Measurements from ENCODE around the gene SLC24A3. TPM values are rescaled to one million over a fixed set of nuclear protein-coding genes. Genes with fewer than 3 reads are reported as not detected.

Gene SLC24A3
- total RNA-seq, 2 experiments from 2014 or later = not detected

DNA sequence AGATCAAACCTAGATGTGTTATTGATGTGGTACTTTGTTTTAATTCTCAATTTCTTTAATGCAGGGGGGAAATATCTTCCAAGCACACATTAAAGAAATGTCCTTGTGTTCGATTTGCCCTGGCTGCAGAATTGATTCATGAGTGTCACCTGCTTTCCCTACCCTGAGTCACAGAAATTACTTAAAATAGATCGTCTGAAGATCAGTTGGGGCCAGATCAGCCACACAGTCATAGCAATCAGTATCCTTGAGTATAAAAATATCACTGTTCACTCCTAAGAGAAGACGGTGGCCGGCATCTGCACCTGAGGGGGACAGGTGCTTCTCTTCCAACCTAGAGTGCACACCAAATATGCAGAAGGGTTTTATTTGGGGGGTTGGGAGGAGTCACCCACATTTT, 430.4 kb downstream of the SLC24A3 start:
- ChIA-PET POLR2A (no interaction called here), CTCF (ENCODE audit: unreplicated experiment) (no interaction called here)
- no peaks in the 10 kb centered on the region for H3K36me3 ChIP-seq (ENCODE audit: insufficient read depth, low read length)
- no peak overlapping the region for H2AFZ ChIP-seq (ENCODE audit: low read length)
- DNase-seq (ENCODE audit: low spot score) = no peak
- H3K4me1 ChIP-seq (ENCODE audit: insufficient read depth, low read length, poor library complexity, severe bottlenecking) = no peaks in the 10 kb centered on the region
- TF ChIP-seq EZH2phosphoT487 (IDR thresholded peaks at IDR 0.05; ENCODE audit: borderline replicate concordance, low read depth, low read length) = no peak
- no peak for TF ChIP-seq CTCF (conservative IDR thresholded peaks at IDR 0.05; ENCODE audit: low read length)
- H3K4me2 ChIP-seq (ENCODE audit: low read length) = no peak overlapping the region
- no peak overlapping the region for H3K27ac ChIP-seq (ENCODE audit: low read depth, low read length, poor library complexity, severe bottlenecking)
- BruUV-seq (replicated peaks) = no TSS peak
- H3K9me3 ChIP-seq (ENCODE audit: low read length) = no peaks in the 10 kb centered on the region
- H3K9me2 ChIP-seq (ENCODE audit: insufficient read depth, low read length) = no peaks in the 10 kb centered on the region
- H4K20me1 ChIP-seq (ENCODE audit: insufficient read depth, low read length) = no peaks in the 10 kb centered on the region
- no peak overlapping the region for H3K4me3 ChIP-seq (ENCODE audit: low read depth, low read length, poor library complexity, severe bottlenecking)
- intact Hi-C loops (cut with micrococcal nuclease; ENCODE audit: unreplicated experiment) = no loop called here
- no peaks in the 10 kb centered on the region for H3K79me2 ChIP-seq (ENCODE audit: insufficient read depth, low read depth, low read length)

- Histone ChIP-seq H3K36me3 (ENCODE audit: insufficient read depth, low read length) (no peaks in the 10 kb centered on the region), H3K79me2 (ENCODE audit: insufficient read depth, low read depth, low read length) (no peaks in the 10 kb centered on the region), H2AFZ (ENCODE audit: low read length) (no peak overlapping the region), H3K4me1 (ENCODE audit: insufficient read depth, low read length, poor library complexity, severe bottlenecking) (no peaks in the 10 kb centered on the region), H3K9me3 (ENCODE audit: low read length) (no peaks in the 10 kb centered on the region), H3K27ac (ENCODE audit: low read depth, low read length, poor library complexity, severe bottlenecking) (no peak overlapping the region), H3K9me2 (ENCODE audit: insufficient read depth, low read length) (no peaks in the 10 kb centered on the region), H3K4me3 (ENCODE audit: low read depth, low read length, poor library complexity, severe bottlenecking) (no peak overlapping the region), H3K4me2 (ENCODE audit: low read length) (no peak overlapping the region), H4K20me1 (ENCODE audit: insufficient read depth, low read length) (no peaks in the 10 kb centered on the region)
- DNase-seq (ENCODE audit: low spot score) = no peak
- TF ChIP-seq CTCF (conservative IDR thresholded peaks at IDR 0.05; ENCODE audit: low read length) = no peak
- ChIA-PET POLR2A (no interaction called here), CTCF (ENCODE audit: unreplicated experiment) (no interaction called here)
- BruUV-seq (replicated peaks) = no TSS peak
- intact Hi-C loops (cut with micrococcal nuclease; ENCODE audit: unreplicated experiment) = no loop called here
Measured at GRCh38 chr20:19644085-19644484, 431.6 kb downstream of the SLC24A3 start.

GRCh38 chr20:19646963-19647362, 434.5 kb downstream of the SLC24A3 start:
- no peaks in the 10 kb centered on the region for H3K9me2 ChIP-seq (ENCODE audit: insufficient read depth, low read length)

More at GRCh38 chr20:19646963-19647362, 434.5 kb downstream of the SLC24A3 start:
- CTCF ChIA-PET (ENCODE audit: unreplicated experiment) = no interaction called here
- Histone ChIP-seq H3K27ac (ENCODE audit: low read depth, low read length, poor library complexity, severe bottlenecking) (no peak overlapping the region), H4K20me1 (ENCODE audit: insufficient read depth, low read length) (no peaks in the 10 kb centered on the region), H3K79me2 (ENCODE audit: insufficient read depth, low read depth, low read length) (no peaks in the 10 kb centered on the region), H3K4me1 (ENCODE audit: insufficient read depth, low read length, poor library complexity, severe bottlenecking) (no peaks in the 10 kb centered on the region), H3K4me3 (ENCODE audit: low read depth, low read length, poor library complexity, severe bottlenecking) (no peak overlapping the region), H2AFZ (ENCODE audit: low read length) (no peak overlapping the region), H3K4me2 (ENCODE audit: low read length) (no peak overlapping the region), H3K9me3 (ENCODE audit: low read length) (no peaks in the 10 kb centered on the region), H3K36me3 (ENCODE audit: insufficient read depth, low read length) (no peaks in the 10 kb centered on the region)
- no TSS peak for BruUV-seq (replicated peaks)
- no peak for DNase-seq (ENCODE audit: low spot score)
- intact Hi-C loops (cut with micrococcal nuclease; ENCODE audit: unreplicated experiment) = no loop called here
- TF ChIP-seq EZH2phosphoT487 (IDR thresholded peaks at IDR 0.05; ENCODE audit: borderline replicate concordance, low read depth, low read length) (no peak), CTCF (conservative IDR thresholded peaks at IDR 0.05; ENCODE audit: low read length) (no peak)
- POLR2A ChIA-PET = no interaction called here

Data from OCI-LY7 (cell line).